K562 treated with DMSO at 1 percent for 4 hours (cell line): ENCODE data around the gene ATR. TPM values are rescaled to one million over a fixed set of nuclear protein-coding genes. Genes with fewer than 3 reads are reported as not detected.

ENCODE experiments used
- total RNA-seq: library from RNA; unstranded; fragments of 300-600 nt; gene quantifications from 2 replicates; pipeline ENCODE4 v1.2.3, GENCODE V29; 2022; ENCODE audit not compliant: insufficient read depth

Gene ATR
- 8.2 and 8.7 TPM in 2 replicates for total RNA-seq

GRCh38 chr3:142578329-142579223 is at the start of gene ATR:
Gene ATR (minus strand): TSS chr3:142578733. CDS start chr3:142578704, 29 bp downstream.

GRCh38 chr3:142595951-142596725 is 17.6 kb upstream of the ATR start, which contains the start of gene PLS1:
Gene PLS1 (plus strand): TSS chr3:142596393. CDS start chr3:142664238, 67,845 bp downstream.

GRCh38 chr3:142447852-142448823 is 130.4 kb downstream of the ATR start, which contains the start of gene XRN1:
Gene XRN1 (minus strand): TSS chr3:142448037. CDS start chr3:142447944, 93 bp downstream.

Other genes with a start within 250 kb of the ATR start
- 7.4 and 30.4 TPM in 2 replicates for gene XRN1, start 130.7 kb downstream of the ATR start, total RNA-seq
- gene PLS1, start 17.7 kb upstream of the ATR start, total RNA-seq = 11.2 TPM in 2 replicates
- 4.5 and 6.1 TPM in 2 replicates for gene TRPC1, start 145.3 kb upstream of the ATR start, total RNA-seq